HepG2 (cell line): ENCODE results near the gene CCDC88A. TPM values are rescaled to one million over a fixed set of nuclear protein-coding genes. Genes with fewer than 3 reads are reported as not detected.

Source experiments
- ATF5 ChIP-seq: sonication (generic); formaldehyde crosslinking; IDR thresholded peaks from 2 replicates; pipeline ENCODE4 v1.4.0; 2020; ENCODE audit warnings: mild to moderate bottlenecking, low read depth, missing genetic modification reagents
- DR1 ChIP-seq: sonication (generic); formaldehyde crosslinking; IDR thresholded peaks from 2 replicates; pipeline ENCODE4 v1.8.0; 2021; ENCODE audit warnings: mild to moderate bottlenecking, missing genetic modification reagents, inconsistent platforms
- FOXK1 ChIP-seq: sonication (generic); formaldehyde crosslinking; IDR thresholded peaks from 2 replicates; pipeline ENCODE4 v1.4.0; 2020; ENCODE audit warnings: low read depth, missing genetic modification reagents, borderline replicate concordance
- HNF4A ChIP-seq: sonication (generic); formaldehyde crosslinking; IDR thresholded peaks from 2 replicates; pipeline ENCODE4 v1.4.0; 2020; ENCODE audit warnings: missing genetic modification reagents
- HNF4G ChIP-seq, 2 experiments: sonication (generic) in 1 of 2; formaldehyde crosslinking in 1 of 2; IDR thresholded peaks; 2 replicates each; pipeline versions ENCODE4 v1.4.0 to v1.6.1; 2011 to 2020; ENCODE audit warnings: borderline replicate concordance in 2 of 2, low read depth in 2 of 2, mild to moderate bottlenecking in 2 of 2, low read length in 1 of 2, missing genetic modification reagents in 1 of 2, moderate library complexity in 1 of 2
- KLF9 ChIP-seq: IDR thresholded peaks from 2 replicates; pipeline ENCODE4 v1.6.1; 2016; ENCODE audit warnings: low read depth
- KMT2A ChIP-seq: sonication (generic); formaldehyde crosslinking; IDR thresholded peaks from 2 replicates; pipeline ENCODE4 v1.4.0; 2020; ENCODE audit warnings: missing genetic modification reagents
- MED8 ChIP-seq: sonication (generic); formaldehyde crosslinking; IDR thresholded peaks from 2 replicates; pipeline ENCODE4 v1.8.1; 2023; ENCODE audit warnings: mild to moderate bottlenecking, missing genetic modification reagents; ENCODE audit not compliant: insufficient replicate concordance
- MTA3 ChIP-seq: sonication (generic); formaldehyde crosslinking; IDR thresholded peaks from 2 replicates; pipeline ENCODE4 v1.4.0; 2020; ENCODE audit warnings: missing genetic modification reagents
- MTF2 ChIP-seq: sonication (generic); formaldehyde crosslinking; IDR thresholded peaks from 2 replicates; pipeline ENCODE4 v1.5.0; 2020; ENCODE audit warnings: missing genetic modification reagents, borderline replicate concordance
- NR2F1 ChIP-seq, 2 experiments: fragments of 450-650 bp in 1 of 2; formaldehyde crosslinking in 1 of 2; IDR thresholded peaks; 2 replicates each; pipeline versions ENCODE4 v1.5.0 to v1.6.1; 2016 to 2020; ENCODE audit warnings: mild to moderate bottlenecking in 1 of 2, missing compliant biosample characterization in 1 of 2, missing genetic modification reagents in 1 of 2, moderate library complexity in 1 of 2
- NR3C1 ChIP-seq: sonication (generic); formaldehyde crosslinking; IDR thresholded peaks from 2 replicates; pipeline ENCODE4 v1.4.0; 2020; ENCODE audit warnings: missing genetic modification reagents
- RNF219 ChIP-seq: sonication (generic); formaldehyde crosslinking; IDR thresholded peaks from 2 replicates; pipeline ENCODE4 v1.5.0; 2020; ENCODE audit warnings: mild to moderate bottlenecking, missing genetic modification reagents
- SRY ChIP-seq: sonication (generic); formaldehyde crosslinking; IDR thresholded peaks from 2 replicates; pipeline ENCODE4 v1.8.0; 2022; ENCODE audit warnings: mild to moderate bottlenecking, missing genetic modification reagents
- ZFP82 ChIP-seq: sonication (generic); formaldehyde crosslinking; IDR thresholded peaks from 2 replicates; pipeline ENCODE4 v1.5.1; 2020; ENCODE audit warnings: mild to moderate bottlenecking, missing genetic modification reagents, borderline replicate concordance
- ZNF550 ChIP-seq: sonication (generic); formaldehyde crosslinking; IDR thresholded peaks from 2 replicates; pipeline ENCODE4 v1.4.0; 2020; ENCODE audit warnings: mild to moderate bottlenecking, missing genetic modification reagents, borderline replicate concordance
- ZNF629 ChIP-seq: sonication (generic); formaldehyde crosslinking; conservative IDR thresholded peaks from 2 replicates; pipeline ENCODE4 v1.5.0; 2020; ENCODE audit warnings: missing genetic modification reagents
- polyA plus RNA-seq, 8 experiments: library from polyadenylated mRNA; depleted of rRNA in 3 of 8; stranded (reverse) in 7 of 8; unstranded in 1 of 8; fragments of >200 nt; fragmentation: Illumina TruSeq in 4 of 8; extraction: Trizol in 4 of 8; gene quantifications; 2 replicates each; pipeline versions ENCODE4 v1.2.1 to v1.2.3, GENCODE V29; 2011 to 2016; ENCODE audit warnings: low read depth in 4 of 8, missing spikeins in 1 of 8, mixed read lengths in 1 of 8; ENCODE audit not compliant: insufficient read depth in 1 of 8
- total RNA-seq, 5 experiments: library from RNA; depleted of rRNA; stranded (reverse); fragments of >200 nt; fragmentation: Illumina TruSeq; extraction: Trizol; gene quantifications; 2 replicates each; pipeline ENCODE4 v1.2.3, GENCODE V29; 2016; ENCODE audit warnings: low read depth in 1 of 5
- TF ChIP-seq, protein P1 (sequence below): sonication (generic); formaldehyde crosslinking; IDR thresholded peaks from 2 replicates; pipeline ENCODE4 v1.4.0; 2020; ENCODE audit warnings: missing genetic modification reagents
- TF ChIP-seq, protein P2 (sequence below): sonication (generic); formaldehyde crosslinking; IDR thresholded peaks from 2 replicates; pipeline ENCODE4 v1.4.0; 2020; ENCODE audit warnings: low read depth, mild to moderate bottlenecking, missing genetic modification reagents

Gene CCDC88A
- total and polyA plus RNA-seq, 2 of the 13 experiments (the other 11 are each of a cell fraction or from before 2014, with no cell fraction given): 43.2 to 84.1 TPM

DNA sequence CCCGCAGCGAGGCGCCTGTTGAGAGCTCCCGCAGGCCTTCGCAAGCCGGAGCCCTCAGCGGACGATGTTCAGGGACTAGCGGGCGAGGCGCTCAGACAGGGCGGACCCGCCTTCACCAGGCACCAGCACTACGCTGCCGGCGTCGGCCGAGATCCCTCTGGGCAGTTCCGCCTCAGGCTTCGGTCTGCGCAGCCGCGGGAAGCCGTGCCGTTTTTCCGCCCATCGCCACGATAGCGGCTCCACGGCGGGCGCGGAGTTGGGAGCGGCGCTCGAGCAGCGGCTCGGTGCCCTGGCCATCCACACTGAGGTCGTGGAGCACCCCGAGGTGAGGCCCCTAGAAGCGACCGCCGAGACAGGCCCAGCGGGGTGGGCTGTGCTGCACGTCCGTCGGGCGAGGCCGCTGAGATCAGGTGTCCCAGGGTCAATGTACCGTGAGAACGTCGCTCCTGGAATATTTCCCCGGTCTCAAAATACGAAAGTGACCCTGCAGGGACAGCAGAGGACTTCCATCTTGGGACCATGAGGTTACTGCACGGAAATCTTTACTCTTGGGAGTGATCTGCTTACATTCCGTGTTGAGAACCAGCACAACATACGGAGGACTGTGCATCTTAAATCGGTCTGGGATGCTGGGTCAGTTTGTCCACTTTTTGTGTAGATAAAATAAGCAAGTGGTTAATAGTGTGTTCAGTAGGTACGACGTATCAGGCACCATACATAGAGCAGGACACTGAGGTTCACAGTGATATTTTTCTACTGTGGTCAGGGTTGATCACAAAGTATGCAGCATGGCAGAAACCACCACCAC lies 137.3 kb downstream of the CCDC88A start (continued):
- peak in 1 of 2 experiments; percentile 33; a peak in 1 of 4 replicates for TF ChIP-seq NR2F1 (CRISPR knock-in tag; IDR thresholded peaks at IDR 0.05)
- TF ChIP-seq, protein P1, sequence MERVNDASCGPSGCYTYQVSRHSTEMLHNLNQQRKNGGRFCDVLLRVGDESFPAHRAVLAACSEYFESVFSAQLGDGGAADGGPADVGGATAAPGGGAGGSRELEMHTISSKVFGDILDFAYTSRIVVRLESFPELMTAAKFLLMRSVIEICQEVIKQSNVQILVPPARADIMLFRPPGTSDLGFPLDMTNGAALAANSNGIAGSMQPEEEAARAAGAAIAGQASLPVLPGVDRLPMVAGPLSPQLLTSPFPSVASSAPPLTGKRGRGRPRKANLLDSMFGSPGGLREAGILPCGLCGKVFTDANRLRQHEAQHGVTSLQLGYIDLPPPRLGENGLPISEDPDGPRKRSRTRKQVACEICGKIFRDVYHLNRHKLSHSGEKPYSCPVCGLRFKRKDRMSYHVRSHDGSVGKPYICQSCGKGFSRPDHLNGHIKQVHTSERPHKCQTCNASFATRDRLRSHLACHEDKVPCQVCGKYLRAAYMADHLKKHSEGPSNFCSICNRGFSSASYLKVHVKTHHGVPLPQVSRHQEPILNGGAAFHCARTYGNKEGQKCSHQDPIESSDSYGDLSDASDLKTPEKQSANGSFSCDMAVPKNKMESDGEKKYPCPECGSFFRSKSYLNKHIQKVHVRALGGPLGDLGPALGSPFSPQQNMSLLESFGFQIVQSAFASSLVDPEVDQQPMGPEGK: peak; percentile 44
- TF ChIP-seq NR3C1 (CRISPR knock-in tag): 0 out of 2 replicates have a peak, but pooled peaks have one; percentile 76
- peak; percentile 13; the same call in 1 of the 2 replicates for TF ChIP-seq HNF4G (IDR thresholded peaks at IDR 0.05; ENCODE audit: borderline replicate concordance, low read depth, low read length)
- 0 out of 2 replicates have a peak, but pooled peaks have one; percentile 57 for TF ChIP-seq HNF4G (CRISPR knock-in tag; IDR thresholded peaks at IDR 0.05; ENCODE audit: borderline replicate concordance, low read depth)
- TF ChIP-seq MED8 (CRISPR knock-in tag): peak; percentile 95
- TF ChIP-seq ZNF550 (CRISPR knock-in tag): peak; percentile 94; the same call in 1 of the 2 replicates
- TF ChIP-seq MTF2 (CRISPR knock-in tag): no peak
- peak; percentile 81 for TF ChIP-seq KLF9 (CRISPR knock-in tag)
- TF ChIP-seq SRY: peak; percentile 97
- TF ChIP-seq FOXK1: no peak
- TF ChIP-seq, protein P2, sequence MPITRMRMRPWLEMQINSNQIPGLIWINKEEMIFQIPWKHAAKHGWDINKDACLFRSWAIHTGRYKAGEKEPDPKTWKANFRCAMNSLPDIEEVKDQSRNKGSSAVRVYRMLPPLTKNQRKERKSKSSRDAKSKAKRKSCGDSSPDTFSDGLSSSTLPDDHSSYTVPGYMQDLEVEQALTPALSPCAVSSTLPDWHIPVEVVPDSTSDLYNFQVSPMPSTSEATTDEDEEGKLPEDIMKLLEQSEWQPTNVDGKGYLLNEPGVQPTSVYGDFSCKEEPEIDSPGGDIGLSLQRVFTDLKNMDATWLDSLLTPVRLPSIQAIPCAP: no peak
- peak; percentile 67 for TF ChIP-seq ZFP82 (CRISPR knock-in tag)
- TF ChIP-seq MTA3: no peak
- peak; percentile 99 for TF ChIP-seq KMT2A
- peak; percentile 80; the same call in 1 of the 2 replicates for TF ChIP-seq ATF5 (CRISPR knock-in tag)
- TF ChIP-seq ZNF629 (CRISPR knock-in tag): peak; percentile 43; the same call in 1 of the 2 replicates
- peak; percentile 91 for TF ChIP-seq DR1 (CRISPR knock-in tag)
- TF ChIP-seq RNF219: peak; percentile 91; the same call in 1 of the 2 replicates
- peak; percentile 58 for TF ChIP-seq HNF4A (CRISPR knock-in tag)
